CD14-positive monocyte (primary cell): ENCODE results near the gene GIT2. TPM values are rescaled to one million over a fixed set of nuclear protein-coding genes. Genes with fewer than 3 reads are reported as not detected.

Experiments
- DNase-seq, 3 donors: peaks; one replicate each; pipeline ENCODE4 v3.0.0-alpha.2; 2011 to 2022
- H2AFZ ChIP-seq: 2 replicates; pipeline ENCODE4 v1.6.0; 2012; ENCODE audit warnings: mild to moderate bottlenecking, low read depth, low read length, inconsistent platforms; ENCODE audit not compliant: insufficient read depth, poor library complexity, severe bottlenecking
- H3K27ac ChIP-seq, 2 donors: 1 replicate in 1 of 2; 2 replicates in 1 of 2; pipeline ENCODE4 v1.5.1; 2012 to 2013; ENCODE audit warnings: low read length in 2 of 2, control low read depth in 1 of 2, inconsistent platforms in 1 of 2, low read depth in 1 of 2, mild to moderate bottlenecking in 1 of 2
- H3K27me3 ChIP-seq, 2 donors: one replicate each; pipeline versions ENCODE4 v1.6.0 to v1.6.1; 2011 to 2013; ENCODE audit warnings: low read length in 2 of 2; ENCODE audit not compliant: control insufficient read depth in 2 of 2, insufficient read depth in 2 of 2
- H3K36me3 ChIP-seq, 2 donors: replicated peaks in 1 of 2; 1 replicate in 1 of 2; 2 replicates in 1 of 2; pipeline versions ENCODE4 v1.5.1 to v1.6.1; 2012 to 2013; ENCODE audit warnings: low read length in 2 of 2, control low read depth in 1 of 2, inconsistent platforms in 1 of 2, mild to moderate bottlenecking in 1 of 2; ENCODE audit not compliant: insufficient read depth in 2 of 2, control insufficient read depth in 1 of 2
- H3K4me1 ChIP-seq, 2 donors: 1 replicate in 1 of 2; 2 replicates in 1 of 2; pipeline versions ENCODE4 v1.5.1 to v1.6.1; 2012 to 2013; ENCODE audit warnings: low read length in 2 of 2, control low read depth in 1 of 2, inconsistent platforms in 1 of 2, mild to moderate bottlenecking in 1 of 2, moderate library complexity in 1 of 2; ENCODE audit not compliant: insufficient read depth in 2 of 2, control insufficient read depth in 1 of 2
- H3K4me2 ChIP-seq: replicated peaks from 2 replicates; pipeline ENCODE3; 2012; ENCODE audit warnings: low read length, moderate library complexity, mild to moderate bottlenecking; ENCODE audit not compliant: poor library complexity, severe bottlenecking; ENCODE audit errors: extremely low read depth
- H3K4me3 ChIP-seq, 3 experiments: fragments of 200-600 bp in 1 of 3; sonication (generic) in 1 of 3; replicated peaks in 1 of 3; 1 replicate in 2 of 3; 2 replicates in 1 of 3; pipeline ENCODE4 v1.5.1; 2011 to 2013; ENCODE audit warnings: low read length in 3 of 3, mild to moderate bottlenecking in 3 of 3, control low read depth in 2 of 3, low read depth in 2 of 3, inconsistent platforms in 1 of 3, moderate library complexity in 1 of 3
- H3K79me2 ChIP-seq: 2 replicates; pipeline ENCODE4 v1.6.0; 2012; ENCODE audit warnings: mild to moderate bottlenecking, control low read depth, inconsistent platforms, low read length, moderate library complexity; ENCODE audit not compliant: insufficient read depth
- H3K9ac ChIP-seq: 2 replicates; pipeline ENCODE4 v1.6.0; 2017; ENCODE audit warnings: low read length, mild to moderate bottlenecking; ENCODE audit not compliant: insufficient read depth, poor library complexity, severe bottlenecking
- H3K9me3 ChIP-seq, 2 donors: replicated peaks in 1 of 2; 1 replicate in 1 of 2; 2 replicates in 1 of 2; pipeline versions ENCODE4 v1.5.1 to v1.6.1; 2012 to 2013; ENCODE audit warnings: low read length in 2 of 2, control low read depth in 1 of 2; ENCODE audit not compliant: control insufficient read depth in 1 of 2, insufficient read depth in 1 of 2
- H4K20me1 ChIP-seq: 2 replicates; pipeline ENCODE4 v1.6.0; 2012; ENCODE audit warnings: mild to moderate bottlenecking, low read length, control low read depth, moderate library complexity; ENCODE audit not compliant: insufficient read depth
- H3K27ac Mint-ChIP-seq, 7 donors: one replicate each; pipeline ENCODE4 v1.8.0; 2020; ENCODE audit warnings: mild to moderate bottlenecking in 7 of 7, mixed read lengths in 7 of 7, moderate library complexity in 6 of 7, inconsistent platforms in 2 of 7
- H3K27me3 Mint-ChIP-seq, 3 donors: one replicate each; pipeline ENCODE4 v1.8.0; 2021 to 2022; ENCODE audit warnings: low read depth in 3 of 3, mild to moderate bottlenecking in 3 of 3, mixed read lengths in 3 of 3, moderate library complexity in 3 of 3, inconsistent platforms in 1 of 3
- H3K36me3 Mint-ChIP-seq, 2 donors: one replicate each; pipeline ENCODE4 v1.8.0; 2020; ENCODE audit warnings: mixed read lengths in 2 of 2, inconsistent platforms in 1 of 2, mild to moderate bottlenecking in 1 of 2
- H3K4me1 Mint-ChIP-seq: one replicate; pipeline ENCODE4 v1.8.0; 2020; ENCODE audit warnings: mild to moderate bottlenecking, mixed read lengths
- H3K4me3 Mint-ChIP-seq, 2 donors: one replicate each; pipeline ENCODE4 v1.8.0; 2020; ENCODE audit warnings: mild to moderate bottlenecking in 2 of 2, mixed read lengths in 2 of 2, moderate library complexity in 1 of 2
- H3K9me3 Mint-ChIP-seq, 7 donors: one replicate each; pipeline ENCODE4 v1.8.0; 2020 to 2022; ENCODE audit warnings: mixed read lengths in 7 of 7, mild to moderate bottlenecking in 6 of 7, moderate library complexity in 6 of 7, inconsistent platforms in 2 of 7
- WGBS: methylation state at CpG from one replicate; pipeline ENCODE4 v1.1.5; 2013; ENCODE audit warnings: missing lambda C conversion rate; ENCODE audit not compliant: insufficient coverage; 5-methylcytosine and 5-hydroxymethylcytosine counted together
- intact Hi-C, 2 donors: fragments of 100-400 bp; cut with micrococcal nuclease; formaldehyde crosslinking; loops; one replicate each; pipeline versions ENCODE4 v1.15.0 to v1.15.1; 2023
- polyA plus RNA-seq, 3 donors: library from polyadenylated mRNA; depleted of rRNA in 1 of 3; unstranded in 2 of 3; stranded (reverse) in 1 of 3; fragments of 300-500 nt in 2 of 3; fragments of >200 nt in 1 of 3; fragmentation: Illumina TruSeq in 2 of 3; gene quantifications; 1 replicate in 2 of 3; 2 replicates in 1 of 3; pipeline ENCODE4 v1.2.3, GENCODE V29; 2012 to 2021
- TF ChIP-seq, protein P1 (sequence below): fragments of 200-600 bp; IDR thresholded peaks from one replicate; pipeline ENCODE4 v1.8.0; 2022; ENCODE audit warnings: antibody characterized with exemption, mild to moderate bottlenecking

The GIT2 gene
- polyA plus RNA-seq, 3 donors, result 75.8 to 139 (median 98.8) TPM

GRCh38 chr12:109948368-109948767, 47.8 kb downstream of the GIT2 start:
- no peak for DNase-seq
- H3K4me1 ChIP-seq, result peaks cover 38 to 45% of the 10 kb centered on the region in 2 donors
- TF ChIP-seq, protein P1, sequence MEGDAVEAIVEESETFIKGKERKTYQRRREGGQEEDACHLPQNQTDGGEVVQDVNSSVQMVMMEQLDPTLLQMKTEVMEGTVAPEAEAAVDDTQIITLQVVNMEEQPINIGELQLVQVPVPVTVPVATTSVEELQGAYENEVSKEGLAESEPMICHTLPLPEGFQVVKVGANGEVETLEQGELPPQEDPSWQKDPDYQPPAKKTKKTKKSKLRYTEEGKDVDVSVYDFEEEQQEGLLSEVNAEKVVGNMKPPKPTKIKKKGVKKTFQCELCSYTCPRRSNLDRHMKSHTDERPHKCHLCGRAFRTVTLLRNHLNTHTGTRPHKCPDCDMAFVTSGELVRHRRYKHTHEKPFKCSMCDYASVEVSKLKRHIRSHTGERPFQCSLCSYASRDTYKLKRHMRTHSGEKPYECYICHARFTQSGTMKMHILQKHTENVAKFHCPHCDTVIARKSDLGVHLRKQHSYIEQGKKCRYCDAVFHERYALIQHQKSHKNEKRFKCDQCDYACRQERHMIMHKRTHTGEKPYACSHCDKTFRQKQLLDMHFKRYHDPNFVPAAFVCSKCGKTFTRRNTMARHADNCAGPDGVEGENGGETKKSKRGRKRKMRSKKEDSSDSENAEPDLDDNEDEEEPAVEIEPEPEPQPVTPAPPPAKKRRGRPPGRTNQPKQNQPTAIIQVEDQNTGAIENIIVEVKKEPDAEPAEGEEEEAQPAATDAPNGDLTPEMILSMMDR, result no peak
- H3K9me3 Mint-ChIP-seq, result no peaks in the 10 kb centered on the region
- H3K9ac ChIP-seq, result no peak overlapping the region
- peaks cover 42% of the 10 kb centered on the region for H3K79me2 ChIP-seq
- peaks cover 47% of the 10 kb centered on the region for H3K4me1 Mint-ChIP-seq
- H3K36me3 Mint-ChIP-seq, result peaks cover 77 to 93% of the 10 kb centered on the region in 2 donors
- H3K27me3 ChIP-seq, result no peaks in the 10 kb centered on the region
- peak overlapping the region in 1 of 2 donors; percentile 63 for H3K27ac ChIP-seq
- H3K4me3 ChIP-seq, result no peak overlapping the region
- peaks cover 0 to 3% (median 2%) of the 10 kb centered on the region in 3 donors for H3K27me3 Mint-ChIP-seq
- H3K27ac Mint-ChIP-seq, result peak overlapping the region; percentile 25 to 91 (median 80)
- WGBS, result no CpG with 5 or more reads among the region's 4 CpGs
- H3K4me2 ChIP-seq, result no peak overlapping the region
- H2AFZ ChIP-seq, result no peak overlapping the region
- no peaks in the 10 kb centered on the region for H3K9me3 ChIP-seq
- intact Hi-C loops, result no loop called here
- H4K20me1 ChIP-seq, result peaks cover 100% of the 10 kb centered on the region
- peaks cover 78 to 88% of the 10 kb centered on the region in 2 donors for H3K36me3 ChIP-seq
- no peak overlapping the region for H3K4me3 Mint-ChIP-seq

- Histone ChIP-seq H3K4me1 (peaks cover 35 to 40% of the 10 kb centered on the region in 2 donors), H3K4me3 (peak overlapping the region in 1 of 3 experiments; percentile 0), H3K27me3 (no peaks in the 10 kb centered on the region), H3K4me2 (peak overlapping the region; percentile 22), H3K9me3 (no peaks in the 10 kb centered on the region), H3K27ac (peak overlapping the region; percentile 5 to 63), H4K20me1 (peaks cover 95% of the 10 kb centered on the region), H3K9ac (no peak overlapping the region), H3K36me3 (peaks cover 74 to 88% of the 10 kb centered on the region in 2 donors), H3K79me2 (peaks cover 39% of the 10 kb centered on the region), H2AFZ (no peak overlapping the region)
- H3K36me3 Mint-ChIP-seq, result peaks cover 76 to 93% of the 10 kb centered on the region in 2 donors
- WGBS, result 22% methylated on average over 1 of the region's 3 CpGs
- H3K4me3 Mint-ChIP-seq, result peak overlapping the region in 1 of 2 donors; percentile 46
- H3K27ac Mint-ChIP-seq, result peak overlapping the region; percentile 81 to 93 (median 91)
- intact Hi-C loops, result no loop called here
- H3K27me3 Mint-ChIP-seq, result peaks cover 0 to 3% (median 2%) of the 10 kb centered on the region in 3 donors
- peak; percentile 25 to 32 (median 26) for DNase-seq
- TF ChIP-seq, protein P1, result no peak
- peaks cover 40% of the 10 kb centered on the region for H3K4me1 Mint-ChIP-seq
- no peaks in the 10 kb centered on the region for H3K9me3 Mint-ChIP-seq
Observed at GRCh38 chr12:109947521-109947920, 48.6 kb downstream of the GIT2 start.
